CD4-positive, alpha-beta T cell treated with Interleukin-15 for 1 hour (primary cell): ENCODE measurements around the gene SLC48A1.

Experiments
- DNase-seq: peaks from one replicate; pipeline ENCODE4 v3.0.0-alpha.2; 2020

Gene SLC48A1

DNA sequence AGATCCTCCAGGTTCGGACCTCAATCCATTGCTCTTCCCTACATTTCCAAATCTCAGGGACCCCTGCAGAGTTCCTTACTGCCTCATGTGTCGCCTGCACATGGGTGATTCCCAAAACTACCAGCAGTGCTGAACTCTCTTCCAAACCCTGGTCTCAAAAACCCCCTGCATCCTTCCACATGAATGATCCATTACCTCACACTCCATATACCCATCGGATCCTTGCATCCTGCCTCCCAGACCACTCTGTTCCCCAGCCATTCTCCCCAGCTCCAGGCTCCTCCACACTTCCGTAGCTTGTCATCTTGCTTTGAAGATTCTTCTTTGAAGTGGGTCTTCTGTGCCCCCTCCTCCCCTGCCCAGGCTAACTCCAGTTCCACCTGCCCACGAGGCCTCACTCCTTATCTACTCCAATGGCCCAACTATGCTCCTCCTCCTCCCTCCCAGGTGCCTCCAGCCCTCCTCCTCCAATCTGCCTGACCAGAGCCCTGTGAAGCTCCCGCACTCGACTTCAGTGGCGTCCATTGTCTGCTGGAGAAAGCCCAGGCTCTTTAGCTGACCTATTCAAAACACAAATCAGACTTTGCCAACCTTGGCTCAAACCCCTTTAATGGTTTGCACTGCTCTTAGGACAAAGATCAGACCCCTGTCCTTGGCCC is 28.1 kb upstream of the SLC48A1 start:
- DNase-seq: no peak

- no peak for DNase-seq
These were observed 27.5 kb upstream of the SLC48A1 start for GRCh38 chr12:47745485-47746041.

DNA sequence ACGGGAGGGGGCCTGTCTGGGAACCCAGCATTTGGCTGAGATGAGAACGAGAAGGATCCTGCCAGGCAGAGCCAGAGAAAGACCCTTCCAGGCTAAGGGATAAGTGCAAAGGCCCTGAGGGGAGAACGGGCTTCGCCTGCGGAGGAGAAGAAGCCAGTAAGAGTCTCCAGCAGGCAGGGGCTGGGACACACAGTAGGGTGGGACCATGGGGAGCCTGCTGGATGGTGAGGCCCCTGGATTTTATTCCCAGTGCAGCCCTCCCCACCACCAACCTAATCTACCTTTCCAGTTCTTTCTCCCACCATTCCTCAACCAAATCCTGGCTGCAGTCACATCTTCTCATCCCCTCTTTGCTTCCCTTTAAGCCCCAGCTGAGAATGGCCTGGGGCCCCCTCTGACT is 27.0 kb upstream of the SLC48A1 start:
- no peak for DNase-seq

DNA sequence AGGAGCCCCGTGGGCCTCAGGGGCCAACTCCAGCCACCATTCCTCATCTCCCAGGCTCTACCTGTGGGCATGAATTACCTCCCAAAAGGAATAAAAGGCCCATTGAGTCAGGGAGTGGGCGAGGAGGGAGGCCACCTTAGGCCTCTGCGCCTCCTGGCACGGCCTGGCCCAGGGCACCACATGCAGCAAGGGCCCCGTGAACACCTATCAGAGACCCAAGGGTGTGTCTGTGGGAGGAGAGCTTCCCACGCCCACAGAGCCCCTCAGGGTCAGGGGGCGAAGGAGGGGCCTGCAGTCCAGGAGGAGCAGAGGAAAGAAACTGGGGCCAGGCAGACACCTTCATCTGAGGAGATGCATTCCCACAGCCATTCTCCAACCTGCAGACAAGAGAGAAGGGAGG is 26.5 kb upstream of the SLC48A1 start:
- no peak for DNase-seq

- no peak for DNase-seq
These were observed 25.9 kb upstream of the SLC48A1 start for GRCh38 chr12:47747126-47747525.

GRCh38 chr12:47747596-47748506 is 25.2 kb upstream of the SLC48A1 start:
- no peak for DNase-seq

DNA sequence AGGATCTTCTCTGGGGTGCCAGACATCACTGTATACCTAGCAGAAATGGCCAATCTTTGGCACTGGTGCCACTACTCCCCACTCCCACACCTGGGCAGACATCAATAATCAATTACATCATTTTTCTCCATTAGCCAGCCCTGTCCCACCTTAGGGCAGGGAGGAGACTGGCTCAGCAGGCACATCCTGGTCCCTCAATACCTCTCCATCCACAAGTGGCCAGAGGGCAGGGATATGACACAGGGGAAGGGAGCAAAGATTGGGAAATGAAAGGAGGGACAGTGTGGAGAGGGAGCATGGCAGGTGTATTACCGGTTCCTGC is 24.6 kb upstream of the SLC48A1 start:
- DNase-seq: no peak

DNA sequence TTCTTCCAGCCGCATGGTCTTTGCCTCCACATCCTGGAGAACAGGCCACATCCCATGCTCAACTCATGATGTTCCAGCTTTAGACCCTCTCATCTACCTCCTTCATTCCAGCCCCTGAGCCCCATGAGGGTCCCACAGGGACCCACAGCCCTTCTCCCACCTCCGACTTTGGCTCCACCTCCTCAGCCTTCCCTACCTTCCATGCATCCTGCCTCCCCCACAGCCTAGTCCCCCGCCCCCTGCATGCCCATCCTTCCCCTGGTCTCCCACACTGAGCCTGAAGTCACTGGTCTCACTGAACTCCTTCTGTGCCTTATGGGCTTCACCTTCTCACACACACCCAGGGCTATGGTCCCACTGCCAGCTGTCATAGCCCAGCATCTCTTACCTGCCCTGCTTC is 24.1 kb upstream of the SLC48A1 start:
- DNase-seq: no peak

DNA sequence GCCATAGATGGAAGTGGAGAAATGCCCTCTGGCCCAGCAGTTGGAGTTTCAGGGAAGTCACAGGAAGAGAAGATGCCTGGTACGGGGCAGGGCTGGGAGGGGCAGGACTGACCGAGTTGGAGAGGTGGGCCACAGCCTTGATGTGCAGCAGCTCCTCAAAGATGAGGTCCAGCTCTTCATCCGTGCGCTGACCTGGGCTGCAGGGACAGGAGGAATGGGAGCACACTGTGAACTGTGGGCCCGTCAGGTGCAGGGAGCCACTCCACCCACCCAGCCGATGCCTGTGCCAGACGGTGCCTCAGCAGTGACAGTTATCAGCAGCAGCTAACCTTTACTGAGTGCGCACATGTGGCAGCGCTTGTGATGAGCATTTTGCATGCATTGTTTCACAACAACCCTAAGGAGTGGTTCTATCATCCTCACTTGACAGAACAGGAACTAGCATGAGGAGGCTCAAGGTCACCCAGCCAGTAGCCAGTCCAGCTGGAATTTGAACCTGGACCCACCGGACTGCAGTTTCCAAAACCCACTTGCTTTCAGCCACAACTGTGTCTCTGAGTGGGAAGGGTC is 22.7 kb upstream of the SLC48A1 start:
- DNase-seq: no peak

- DNase-seq: no peak
These were observed 22.0 kb upstream of the SLC48A1 start for GRCh38 chr12:47750916-47751470.

GRCh38 chr12:47751561-47751960 is 21.5 kb upstream of the SLC48A1 start:
- no peak for DNase-seq

DNA sequence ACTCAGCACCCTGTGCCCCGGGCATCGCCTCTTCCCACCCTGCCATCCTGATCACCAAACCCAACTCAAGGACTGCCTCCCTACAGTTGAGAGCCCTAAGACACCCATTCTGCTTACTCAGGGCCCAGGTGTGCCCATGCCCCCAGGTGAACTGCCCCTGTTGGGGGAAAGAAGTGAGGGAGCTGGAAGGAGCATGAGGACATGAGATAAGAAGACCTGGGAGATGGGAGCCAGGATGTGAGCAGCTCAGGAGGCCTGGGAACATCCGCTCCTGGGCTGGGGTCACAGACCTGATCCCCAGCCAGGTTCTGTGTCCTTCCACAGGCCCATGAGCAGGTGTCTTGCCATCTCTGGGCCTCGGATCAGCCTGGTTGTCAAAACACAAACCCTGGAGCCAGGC is 20.9 kb upstream of the SLC48A1 start:
- DNase-seq: no peak

DNA sequence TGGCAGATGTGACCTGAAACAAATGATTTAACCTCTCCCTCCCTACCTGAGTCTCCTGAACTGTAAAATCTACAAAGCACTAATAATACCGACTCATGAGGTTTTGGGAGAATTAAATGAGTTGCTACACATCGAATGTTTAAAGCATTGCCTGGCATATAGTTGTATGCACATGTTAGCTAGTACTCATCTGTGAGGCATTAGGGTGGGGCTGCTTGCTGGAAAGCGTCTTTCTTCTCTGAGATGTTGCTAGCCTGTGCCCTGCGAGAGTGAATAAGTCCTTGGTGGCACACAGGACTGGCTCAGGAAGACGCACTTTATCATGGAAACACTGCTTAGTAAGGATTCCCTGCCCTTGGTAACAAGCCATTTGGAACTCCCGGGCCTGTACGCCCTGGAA is 20.5 kb upstream of the SLC48A1 start:
- no peak for DNase-seq

DNA sequence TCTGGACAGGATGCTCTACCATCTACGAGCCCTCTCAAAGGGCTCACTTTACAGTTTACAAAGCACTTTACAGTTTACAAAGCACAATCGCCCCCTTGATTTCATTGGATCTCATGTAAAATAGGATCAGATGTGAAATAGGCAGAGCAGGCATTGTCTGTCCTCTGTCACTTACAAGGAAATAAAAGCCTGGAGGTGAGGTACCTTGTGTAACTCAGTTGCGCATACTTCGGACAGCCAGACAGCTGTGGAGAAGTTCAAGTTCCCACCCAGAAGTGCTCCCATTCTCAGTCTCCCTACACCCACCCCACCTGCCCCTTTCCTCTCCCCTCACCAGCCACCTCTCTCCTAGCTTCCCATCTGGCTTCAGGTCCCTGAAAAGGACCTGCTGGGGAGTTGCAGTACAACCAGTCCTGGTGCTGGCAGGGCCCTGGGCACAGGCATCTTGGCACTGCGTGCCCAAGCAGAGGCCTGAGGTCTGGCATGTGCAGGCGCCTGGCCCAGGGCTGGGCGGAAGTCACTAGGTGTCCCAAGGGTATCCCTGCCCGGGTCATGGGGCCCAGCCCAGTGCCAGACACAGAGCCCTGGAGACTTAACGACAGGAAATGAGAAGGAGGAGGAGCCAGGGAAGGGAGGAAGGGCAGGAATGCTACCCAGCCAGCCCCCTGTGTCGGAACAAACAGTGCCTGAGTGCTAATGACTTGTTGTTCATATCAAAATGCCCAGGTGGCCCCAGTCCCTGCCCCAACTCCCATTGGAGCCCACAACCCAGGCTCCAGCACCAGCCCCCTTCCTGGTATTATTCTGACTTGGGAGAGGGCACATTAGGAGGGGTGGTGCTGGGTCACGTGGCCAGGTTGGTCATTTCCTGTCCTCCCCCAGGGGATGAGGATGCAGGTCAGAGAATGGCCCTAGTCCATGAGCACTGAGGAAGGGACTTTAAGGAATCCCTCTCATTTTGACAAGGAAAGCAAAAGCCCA is 19.7 kb upstream of the SLC48A1 start:
- no peak for DNase-seq

GRCh38 chr12:47754126-47754525 is 18.9 kb upstream of the SLC48A1 start:
- no peak for DNase-seq

- no peak for DNase-seq
These were observed 18.2 kb upstream of the SLC48A1 start for GRCh38 chr12:47754881-47755280.

DNA sequence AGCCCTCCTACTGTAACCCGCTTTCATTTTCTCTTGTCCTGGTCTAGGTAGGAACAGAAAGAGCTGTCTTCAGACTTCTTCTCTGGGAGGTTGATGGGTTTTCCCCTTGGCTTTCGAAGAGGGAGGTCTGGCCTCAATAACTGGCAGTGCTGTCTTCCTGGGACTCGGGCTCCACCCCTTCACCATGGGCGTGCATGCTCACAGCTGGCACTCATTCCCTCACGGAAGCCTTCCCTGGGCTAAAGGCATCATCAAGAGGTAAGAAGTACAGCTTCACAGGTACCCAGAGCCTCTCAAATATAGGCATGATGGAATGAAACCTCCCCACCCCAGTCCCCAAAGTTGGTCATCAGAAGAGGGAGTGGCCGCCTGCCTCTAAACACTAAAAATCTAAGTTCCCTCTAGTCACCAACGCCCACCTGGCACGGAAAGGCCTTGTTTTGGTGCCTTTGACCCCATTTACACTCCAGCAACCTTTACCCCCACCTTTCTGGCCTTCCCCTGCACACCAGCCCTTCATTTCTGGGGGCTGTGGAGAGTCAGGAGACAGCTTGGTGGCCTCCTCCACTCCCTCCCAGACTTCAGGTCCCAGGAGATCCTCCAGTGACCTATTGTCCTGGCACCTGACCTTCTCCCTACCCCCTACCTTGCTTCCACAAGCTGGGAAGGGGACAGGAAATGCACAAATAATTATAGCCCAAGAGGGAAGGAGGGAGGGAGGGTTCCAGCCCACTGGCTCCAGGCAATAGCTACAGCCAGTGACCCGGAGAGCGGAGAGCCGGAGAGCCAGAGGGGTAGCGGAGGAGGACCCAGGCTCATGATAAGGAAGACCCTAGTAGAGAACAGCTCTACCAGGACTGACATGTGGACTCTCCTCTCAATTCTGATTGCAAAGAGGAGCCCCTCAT is 17.1 kb upstream of the SLC48A1 start:
- no peak for DNase-seq

DNA sequence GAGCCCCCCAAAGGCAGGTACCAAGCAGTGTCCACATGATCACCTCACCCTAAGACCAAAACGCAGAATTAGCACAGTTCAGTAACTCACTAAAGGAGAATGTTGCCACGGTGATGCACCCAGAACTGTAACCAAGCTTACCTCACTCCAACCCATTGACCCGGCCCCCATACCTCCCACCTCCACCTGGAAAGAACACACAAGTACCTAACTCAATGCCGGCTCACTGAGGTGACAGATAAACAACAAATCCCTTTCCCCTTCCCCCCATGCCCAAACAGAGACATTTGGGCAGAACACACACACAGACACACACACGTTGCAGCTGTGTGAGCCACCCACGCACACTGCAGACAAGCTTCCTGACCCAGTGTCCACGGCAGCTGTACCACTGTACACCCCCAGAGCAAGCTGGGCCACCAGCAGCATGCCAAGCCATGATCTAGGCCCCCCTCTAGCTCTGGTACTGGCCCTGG is 15.6 kb upstream of the SLC48A1 start:
- no peak for DNase-seq

GRCh38 chr12:47757840-47758583 is 15.0 kb upstream of the SLC48A1 start:
- no peak for DNase-seq

DNA sequence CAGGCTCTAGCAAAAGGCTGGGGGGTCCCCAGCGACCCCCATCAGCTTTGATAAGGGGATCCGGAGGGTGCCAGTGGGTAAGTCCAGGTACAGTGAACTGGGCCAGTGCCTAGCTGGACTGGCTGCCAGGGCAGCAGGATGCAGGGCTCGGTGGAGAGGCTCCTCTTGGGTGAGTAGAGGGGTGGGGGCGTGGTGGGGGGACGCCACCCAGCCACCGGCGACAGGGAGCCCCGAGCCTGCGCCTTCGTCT is 14.5 kb upstream of the SLC48A1 start:
- DNase-seq: no peak
